SK-N-DZ (cell line): Measurements from ENCODE around the gene POR.

ENCODE experiments used
- DNase-seq: peaks from one replicate; pipeline ENCODE4 v3.0.0-alpha.2; 2015; ENCODE audit warnings: low spot score

The POR gene

GRCh38 chr7:75915416-75916156, 631 bp downstream of the POR start:
- DNase-seq, result no peak

GRCh38 chr7:75916259-75916658, 1.3 kb downstream of the POR start:
- DNase-seq, result no peak

GRCh38 chr7:75916685-75917634, 2.0 kb downstream of the POR start:
- no peak for DNase-seq

GRCh38 chr7:75920431-75921161, 5.6 kb downstream of the POR start:
- no peak for DNase-seq

GRCh38 chr7:75921479-75921878, 6.5 kb downstream of the POR start:
- DNase-seq, result no peak

- DNase-seq, result no peak
These were observed 8.1 kb downstream of the POR start for GRCh38 chr7:75922966-75923603.

- no peak for DNase-seq
These were observed 9.3 kb downstream of the POR start for GRCh38 chr7:75924256-75924655.

GRCh38 chr7:75924889-75925288, 9.9 kb downstream of the POR start:
- DNase-seq, result no peak

GRCh38 chr7:75925717-75926435, 10.9 kb downstream of the POR start:
- DNase-seq, result no peak

- DNase-seq, result no peak
These were observed 13.6 kb downstream of the POR start for GRCh38 chr7:75928568-75928914.

GRCh38 chr7:75931680-75932079, 16.7 kb downstream of the POR start:
- peak; percentile 20 for DNase-seq

GRCh38 chr7:75937958-75938786, 23.2 kb downstream of the POR start:
- DNase-seq, result peak; percentile 75

- no peak for DNase-seq
These were observed 24.0 kb downstream of the POR start for GRCh38 chr7:75938921-75939320.

GRCh38 chr7:75943864-75944263, 28.9 kb downstream of the POR start:
- DNase-seq, result no peak

GRCh38 chr7:75944507-75944906, 29.6 kb downstream of the POR start:
- DNase-seq, result no peak

GRCh38 chr7:75945297-75946168, 30.6 kb downstream of the POR start:
- no peak for DNase-seq

GRCh38 chr7:75946207-75946855, 31.4 kb downstream of the POR start:
- DNase-seq, result no peak

- no peak for DNase-seq
These were observed 33.2 kb downstream of the POR start for GRCh38 chr7:75948179-75948578.
